BLaER1 (cell line): Measurements from ENCODE around the gene NAP1L5.

Experiments used
- H3K27ac ChIP-seq: shearing (Covaris generic); formaldehyde crosslinking; 2 replicates; pipeline ENCODE4 v1.8.1; 2022
- H3K27me3 ChIP-seq: shearing (Covaris generic); formaldehyde crosslinking; 2 replicates; pipeline ENCODE4 v1.8.1; 2022
- H3K36me3 ChIP-seq: shearing (Covaris generic); formaldehyde crosslinking; 2 replicates; pipeline ENCODE4 v1.8.1; 2022
- H3K4me1 ChIP-seq: shearing (Covaris generic); formaldehyde crosslinking; 2 replicates; pipeline ENCODE4 v1.8.1; 2022
- H3K4me2 ChIP-seq: shearing (Covaris generic); formaldehyde crosslinking; 2 replicates; pipeline ENCODE4 v1.8.1; 2022
- H3K4me3 ChIP-seq: shearing (Covaris generic); formaldehyde crosslinking; 2 replicates; pipeline ENCODE4 v1.8.1; 2022
- H3K9ac ChIP-seq: shearing (Covaris generic); formaldehyde crosslinking; 2 replicates; pipeline ENCODE4 v1.8.1; 2022
- H3K9me3 ChIP-seq: shearing (Covaris generic); formaldehyde crosslinking; 2 replicates; pipeline ENCODE4 v1.8.1; 2022
- H4K20me1 ChIP-seq: shearing (Covaris generic); formaldehyde crosslinking; 2 replicates; pipeline ENCODE4 v1.8.1; 2022
- Cebpa-rat ChIP-seq: shearing (Covaris generic); IDR thresholded peaks from 2 replicates; pipeline ENCODE4 v1.8.1; 2022

NAP1L5 gene

GRCh38 chr4:88736264-88736663 lies 38.6 kb upstream of the NAP1L5 start:
- Histone ChIP-seq H3K27me3 (no peaks in the 10 kb centered on the region), H3K4me2 (no peak overlapping the region), H3K9me3 (no peaks in the 10 kb centered on the region), H3K4me3 (no peak overlapping the region), H3K36me3 (no peaks in the 10 kb centered on the region), H3K27ac (no peak overlapping the region), H3K9ac (no peak overlapping the region), H4K20me1 (no peaks in the 10 kb centered on the region), H3K4me1 (peaks cover 18% of the 10 kb centered on the region)
- no peak for TF ChIP-seq Cebpa-rat

- Histone ChIP-seq H3K27ac (no peak overlapping the region), H3K27me3 (no peaks in the 10 kb centered on the region), H3K4me3 (no peak overlapping the region), H3K36me3 (0 out of 2 replicates have a peak, but pooled peaks cover 3% of the 10 kb centered on the region), H3K9ac (no peak overlapping the region), H3K9me3 (no peaks in the 10 kb centered on the region), H3K4me1 (peaks cover 16% of the 10 kb centered on the region), H3K4me2 (no peak overlapping the region), H4K20me1 (no peaks in the 10 kb centered on the region)
- TF ChIP-seq Cebpa-rat: no peak
These were observed 37.9 kb upstream of the NAP1L5 start for GRCh38 chr4:88735564-88735963.

- no peak for TF ChIP-seq Cebpa-rat
These were observed 36.8 kb upstream of the NAP1L5 start for GRCh38 chr4:88734403-88734949.

DNA sequence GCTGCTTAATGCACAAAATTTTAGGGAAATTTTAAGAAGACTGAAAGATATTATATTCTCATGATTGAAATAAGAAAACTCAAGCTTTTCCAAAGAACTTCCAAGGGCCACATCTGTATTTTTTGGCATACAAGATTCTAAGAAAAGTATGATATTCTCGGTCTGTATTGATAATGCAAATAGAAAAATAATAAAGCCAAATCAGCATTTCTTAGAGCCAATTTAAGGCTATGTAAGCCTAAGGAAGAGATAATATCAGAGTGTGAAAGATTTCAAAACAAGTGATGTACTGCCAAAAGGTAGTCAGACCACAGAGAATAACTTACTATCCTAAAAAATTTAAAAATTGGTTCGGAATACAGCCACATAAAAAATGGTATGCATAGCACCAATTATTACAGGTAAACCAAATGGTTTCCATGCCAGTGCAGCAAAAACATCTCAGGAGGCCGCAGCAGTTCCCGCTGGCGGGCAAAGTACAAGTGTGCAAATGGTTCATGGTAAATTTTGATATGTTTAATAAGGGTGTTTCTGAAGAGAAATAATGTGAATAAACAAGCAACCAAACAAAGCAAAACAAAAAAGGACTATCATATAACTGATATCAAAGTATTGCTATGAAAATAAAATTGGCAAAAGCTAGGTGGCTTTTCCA lies 35.2 kb upstream of the NAP1L5 start:
- H3K4me3 ChIP-seq: no peak overlapping the region
- no peak overlapping the region for H3K27ac ChIP-seq
- no peaks in the 10 kb centered on the region for H3K27me3 ChIP-seq
- H4K20me1 ChIP-seq: no peaks in the 10 kb centered on the region
- no peak overlapping the region for H3K4me2 ChIP-seq
- peaks cover 8% of the 10 kb centered on the region for H3K4me1 ChIP-seq
- H3K9ac ChIP-seq: no peak overlapping the region
- no peak for TF ChIP-seq Cebpa-rat
- H3K36me3 ChIP-seq: peaks cover 13% of the 10 kb centered on the region
- no peaks in the 10 kb centered on the region for H3K9me3 ChIP-seq

More at GRCh38 chr4:88734403-88734949, 36.8 kb upstream of the NAP1L5 start:
- H3K27ac ChIP-seq: no peak overlapping the region
- H3K9ac ChIP-seq: no peak overlapping the region
- no peak overlapping the region for H3K4me2 ChIP-seq
- H3K27me3 ChIP-seq: no peaks in the 10 kb centered on the region
- 0 out of 2 replicates have a peak, but pooled peaks cover 7% of the 10 kb centered on the region for H3K36me3 ChIP-seq
- no peak overlapping the region for H3K4me3 ChIP-seq
- no peaks in the 10 kb centered on the region for H4K20me1 ChIP-seq
- H3K9me3 ChIP-seq: no peaks in the 10 kb centered on the region
- H3K4me1 ChIP-seq: peaks cover 16% of the 10 kb centered on the region

DNA sequence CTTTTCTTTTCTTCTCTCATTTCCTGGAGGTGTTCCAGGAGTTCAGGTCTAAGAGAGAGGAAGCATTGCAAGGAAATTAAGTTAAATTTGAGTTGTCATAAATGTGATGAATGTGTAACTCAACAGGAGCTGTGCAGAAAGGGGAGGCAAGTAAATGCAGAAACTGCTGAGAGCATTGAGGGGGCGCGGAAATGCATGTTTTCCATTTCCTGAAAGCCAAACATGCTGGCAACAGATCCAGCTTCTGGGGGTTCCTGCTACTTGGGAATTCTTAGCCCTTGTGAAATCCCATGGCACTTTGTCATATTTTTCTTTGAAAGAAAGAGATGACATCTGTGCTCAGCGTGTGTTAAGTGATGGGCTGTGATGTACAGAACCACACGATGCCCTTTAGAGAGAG lies 33.8 kb upstream of the NAP1L5 start:
- H3K9ac ChIP-seq: no peak overlapping the region
- no peak overlapping the region for H3K4me2 ChIP-seq
- H3K4me3 ChIP-seq: no peak overlapping the region
- H3K4me1 ChIP-seq: no peaks in the 10 kb centered on the region
- no peaks in the 10 kb centered on the region for H4K20me1 ChIP-seq
- no peak overlapping the region for H3K27ac ChIP-seq
- peaks cover 16% of the 10 kb centered on the region for H3K36me3 ChIP-seq
- no peaks in the 10 kb centered on the region for H3K9me3 ChIP-seq
- TF ChIP-seq Cebpa-rat: no peak
- no peaks in the 10 kb centered on the region for H3K27me3 ChIP-seq

- no peaks in the 10 kb centered on the region for H3K4me1 ChIP-seq
- H3K27me3 ChIP-seq: no peaks in the 10 kb centered on the region
- H3K36me3 ChIP-seq: peaks cover 16% of the 10 kb centered on the region
- H3K9ac ChIP-seq: no peak overlapping the region
- no peak overlapping the region for H3K27ac ChIP-seq
- no peak overlapping the region for H3K4me2 ChIP-seq
- no peak for TF ChIP-seq Cebpa-rat
- H4K20me1 ChIP-seq: no peaks in the 10 kb centered on the region
- H3K9me3 ChIP-seq: no peaks in the 10 kb centered on the region
- H3K4me3 ChIP-seq: no peak overlapping the region
These were observed 33.2 kb upstream of the NAP1L5 start for GRCh38 chr4:88730811-88731210.

DNA sequence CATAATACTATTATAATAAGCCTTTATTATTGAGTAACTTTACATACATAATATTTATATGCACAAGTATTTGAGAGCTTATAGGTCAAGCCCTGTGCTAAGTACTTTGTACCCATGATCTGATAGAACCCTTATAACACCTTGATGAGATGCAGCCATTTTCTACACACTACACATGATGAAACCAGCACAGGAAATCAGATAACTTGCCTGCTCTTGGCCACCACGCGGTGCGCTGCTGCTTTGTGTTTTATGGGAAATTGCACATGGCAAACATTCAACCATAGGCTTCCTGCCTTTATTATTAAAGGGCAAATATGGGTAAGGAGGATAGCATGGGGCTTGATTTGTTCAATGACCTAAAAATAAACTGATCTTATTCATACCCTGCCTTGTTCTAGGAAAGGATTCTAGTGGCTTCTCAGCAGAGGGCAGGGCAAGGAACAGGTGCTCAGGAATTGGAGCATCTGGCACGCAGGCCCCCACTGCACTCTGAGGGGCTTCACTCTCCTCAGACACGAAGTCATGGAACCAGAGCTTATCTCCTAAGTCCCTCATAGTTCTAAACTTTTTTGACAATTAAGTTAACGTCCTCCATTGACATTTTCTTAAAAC lies 31.6 kb upstream of the NAP1L5 start:
- H3K36me3 ChIP-seq: peaks cover 16% of the 10 kb centered on the region
- H3K4me2 ChIP-seq: no peak overlapping the region
- no peaks in the 10 kb centered on the region for H3K27me3 ChIP-seq
- no peak overlapping the region for H3K27ac ChIP-seq
- no peak for TF ChIP-seq Cebpa-rat
- no peaks in the 10 kb centered on the region for H3K4me1 ChIP-seq
- no peak overlapping the region for H3K4me3 ChIP-seq
- no peaks in the 10 kb centered on the region for H3K9me3 ChIP-seq
- H4K20me1 ChIP-seq: no peaks in the 10 kb centered on the region
- H3K9ac ChIP-seq: no peak overlapping the region

DNA sequence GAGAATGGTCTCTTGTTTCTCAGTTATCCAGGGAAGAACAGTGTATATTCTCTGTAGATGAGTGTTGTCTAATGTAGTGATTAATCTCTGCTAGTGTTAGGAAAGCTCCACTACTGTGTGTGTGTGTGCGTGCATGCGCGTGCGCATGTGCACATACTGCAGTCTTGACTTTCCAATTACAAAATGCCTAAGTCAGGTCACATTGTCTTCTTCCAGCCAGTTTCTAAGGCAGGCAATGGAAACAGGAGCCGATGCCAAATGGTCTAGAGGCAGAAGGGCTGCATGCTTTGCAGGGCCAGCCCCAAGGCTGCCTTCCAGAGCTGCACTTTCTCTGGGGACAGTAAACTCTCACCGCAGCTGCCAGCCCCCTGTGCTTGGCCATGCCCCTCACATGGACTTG lies 30.5 kb upstream of the NAP1L5 start:
- Histone ChIP-seq H3K36me3 (peaks cover 17% of the 10 kb centered on the region), H3K4me3 (no peak overlapping the region), H3K9ac (no peak overlapping the region), H3K4me1 (no peaks in the 10 kb centered on the region), H3K27me3 (no peaks in the 10 kb centered on the region), H3K27ac (no peak overlapping the region), H3K4me2 (no peak overlapping the region), H4K20me1 (no peaks in the 10 kb centered on the region), H3K9me3 (no peaks in the 10 kb centered on the region)
- TF ChIP-seq Cebpa-rat: no peak

GRCh38 chr4:88725986-88726385 lies 28.4 kb upstream of the NAP1L5 start:
- Histone ChIP-seq H3K4me1 (no peaks in the 10 kb centered on the region), H3K27ac (no peak overlapping the region), H4K20me1 (no peaks in the 10 kb centered on the region), H3K4me2 (no peak overlapping the region), H3K27me3 (no peaks in the 10 kb centered on the region), H3K4me3 (no peak overlapping the region), H3K36me3 (peaks cover 36% of the 10 kb centered on the region), H3K9ac (no peak overlapping the region), H3K9me3 (no peaks in the 10 kb centered on the region)
- TF ChIP-seq Cebpa-rat: no peak

GRCh38 chr4:88725143-88725542 lies 27.5 kb upstream of the NAP1L5 start:
- no peak for TF ChIP-seq Cebpa-rat
- Histone ChIP-seq H3K27ac (no peak overlapping the region), H3K9ac (no peak overlapping the region), H4K20me1 (no peaks in the 10 kb centered on the region), H3K36me3 (peaks cover 38% of the 10 kb centered on the region), H3K4me3 (no peak overlapping the region), H3K4me2 (no peak overlapping the region), H3K4me1 (no peaks in the 10 kb centered on the region), H3K27me3 (no peaks in the 10 kb centered on the region), H3K9me3 (no peaks in the 10 kb centered on the region)
